Left ventricle myocardium inferior (tissue), 1 donor: Measurements from ENCODE around the gene PXDN. TPM values are rescaled to one million over a fixed set of nuclear protein-coding genes. Genes with fewer than 3 reads are reported as not detected.

Experiments
- DNase-seq: peaks from one replicate; pipeline ENCODE4 v3.0.0-alpha.2; 2020
- H3K27ac ChIP-seq: fragments of 200-600 bp; replicated peaks from 2 replicates; pipeline ENCODE4 v1.8.0; 2021
- H3K27me3 ChIP-seq: fragments of 200-600 bp; 2 replicates; pipeline ENCODE4 v1.8.0; 2021; ENCODE audit warnings: low read depth
- H3K36me3 ChIP-seq: fragments of 200-600 bp; 2 replicates; pipeline ENCODE4 v1.8.0; 2021
- H3K4me1 ChIP-seq: fragments of 200-600 bp; 2 replicates; pipeline ENCODE4 v1.8.0; 2021
- H3K4me3 ChIP-seq: fragments of 200-600 bp; 2 replicates; pipeline ENCODE4 v1.8.0; 2021; ENCODE audit warnings: mild to moderate bottlenecking, moderate library complexity
- H3K9me3 ChIP-seq: fragments of 200-600 bp; replicated peaks from 2 replicates; pipeline ENCODE4 v1.8.0; 2021
- intact Hi-C: fragments of 100-400 bp; cut with micrococcal nuclease; formaldehyde crosslinking; loops from one replicate; pipeline ENCODE4 v1.11.0; 2022
- total RNA-seq: library from RNA; stranded (reverse); fragmentation: NEBNext Ultra II Directional; extraction: Animal tissue kit (Norgen Biotek cat#: 25700); gene quantifications from one replicate; pipeline ENCODE4 v1.2.1, GENCODE V29; 2021
- TF ChIP-seq, protein P1 (sequence below): fragments of 200-600 bp; IDR thresholded peaks from 2 replicates; pipeline ENCODE4 v1.8.0; 2021; ENCODE audit warnings: antibody characterized with exemption, mild to moderate bottlenecking, borderline replicate concordance
- donor health status: DM: no; HTN: yes; CAD: no; lungs with severe emphysema.

The PXDN gene
- total RNA-seq, 1 donor from 2014 or later: 15.7 TPM

DNA sequence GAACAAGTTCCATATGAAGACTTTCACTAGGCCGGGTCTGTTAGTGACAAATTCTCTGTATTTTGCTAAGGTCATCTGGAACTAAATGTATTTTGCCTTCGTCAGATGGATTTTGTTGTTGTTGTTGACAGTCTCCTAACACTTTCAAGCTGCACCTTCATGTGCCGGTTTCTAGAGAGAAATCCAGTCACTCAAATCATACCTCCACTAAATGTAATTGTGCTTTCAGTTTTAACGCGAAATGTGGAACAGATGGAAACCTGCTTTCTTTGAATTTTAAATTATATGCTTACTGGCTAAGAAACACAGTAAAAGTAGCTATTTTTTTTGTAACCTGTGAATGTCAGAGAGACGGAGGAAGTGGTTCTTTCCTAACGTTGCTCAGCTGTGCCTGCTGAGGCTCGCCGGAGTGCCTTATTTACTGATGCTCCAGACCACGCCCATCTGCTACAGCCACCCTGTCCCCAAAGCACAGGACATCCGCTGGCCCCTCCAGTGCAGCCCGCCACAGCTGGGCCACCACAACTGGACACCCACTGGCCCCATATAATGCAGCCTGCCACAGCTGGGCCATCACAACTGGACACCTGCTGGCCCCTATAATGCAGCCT is 134.7 kb downstream of the PXDN start:
- TF ChIP-seq, protein P1, sequence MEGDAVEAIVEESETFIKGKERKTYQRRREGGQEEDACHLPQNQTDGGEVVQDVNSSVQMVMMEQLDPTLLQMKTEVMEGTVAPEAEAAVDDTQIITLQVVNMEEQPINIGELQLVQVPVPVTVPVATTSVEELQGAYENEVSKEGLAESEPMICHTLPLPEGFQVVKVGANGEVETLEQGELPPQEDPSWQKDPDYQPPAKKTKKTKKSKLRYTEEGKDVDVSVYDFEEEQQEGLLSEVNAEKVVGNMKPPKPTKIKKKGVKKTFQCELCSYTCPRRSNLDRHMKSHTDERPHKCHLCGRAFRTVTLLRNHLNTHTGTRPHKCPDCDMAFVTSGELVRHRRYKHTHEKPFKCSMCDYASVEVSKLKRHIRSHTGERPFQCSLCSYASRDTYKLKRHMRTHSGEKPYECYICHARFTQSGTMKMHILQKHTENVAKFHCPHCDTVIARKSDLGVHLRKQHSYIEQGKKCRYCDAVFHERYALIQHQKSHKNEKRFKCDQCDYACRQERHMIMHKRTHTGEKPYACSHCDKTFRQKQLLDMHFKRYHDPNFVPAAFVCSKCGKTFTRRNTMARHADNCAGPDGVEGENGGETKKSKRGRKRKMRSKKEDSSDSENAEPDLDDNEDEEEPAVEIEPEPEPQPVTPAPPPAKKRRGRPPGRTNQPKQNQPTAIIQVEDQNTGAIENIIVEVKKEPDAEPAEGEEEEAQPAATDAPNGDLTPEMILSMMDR: no peak
- no peaks in the 10 kb centered on the region for H3K9me3 ChIP-seq
- peaks cover 27% of the 10 kb centered on the region for H3K4me1 ChIP-seq
- H3K27ac ChIP-seq: no peak overlapping the region
- no peaks in the 10 kb centered on the region for H3K36me3 ChIP-seq
- peaks cover 13% of the 10 kb centered on the region for H3K27me3 ChIP-seq
- H3K4me3 ChIP-seq: no peak overlapping the region
- intact Hi-C loops: no loop called here
- DNase-seq: no peak

DNA sequence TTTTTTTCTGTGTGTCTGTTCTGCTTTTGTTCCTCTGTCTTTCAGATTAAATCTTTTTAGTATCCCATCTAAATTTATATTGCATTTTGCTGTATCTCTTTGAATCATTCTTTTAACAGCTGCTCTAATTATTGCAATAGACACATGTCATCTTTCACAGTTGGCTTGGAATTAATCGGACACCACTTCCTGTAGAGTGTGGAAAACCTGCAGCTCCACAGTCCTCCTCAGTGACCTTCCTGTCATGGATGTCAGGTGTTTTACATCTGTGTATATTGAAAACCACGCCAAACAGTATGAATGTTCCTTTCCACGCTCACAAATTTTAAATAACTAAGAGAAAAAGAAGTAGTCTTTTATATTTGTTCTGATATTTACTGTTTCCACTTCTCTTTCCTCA is 135.3 kb downstream of the PXDN start:
- Histone ChIP-seq H3K9me3 (no peaks in the 10 kb centered on the region), H3K27ac (no peak overlapping the region), H3K4me1 (peaks cover 30% of the 10 kb centered on the region), H3K36me3 (no peaks in the 10 kb centered on the region), H3K27me3 (peaks cover 13% of the 10 kb centered on the region), H3K4me3 (no peak overlapping the region)
- no peak for DNase-seq
- intact Hi-C loops: no loop called here
- TF ChIP-seq, protein P1: no peak

DNA sequence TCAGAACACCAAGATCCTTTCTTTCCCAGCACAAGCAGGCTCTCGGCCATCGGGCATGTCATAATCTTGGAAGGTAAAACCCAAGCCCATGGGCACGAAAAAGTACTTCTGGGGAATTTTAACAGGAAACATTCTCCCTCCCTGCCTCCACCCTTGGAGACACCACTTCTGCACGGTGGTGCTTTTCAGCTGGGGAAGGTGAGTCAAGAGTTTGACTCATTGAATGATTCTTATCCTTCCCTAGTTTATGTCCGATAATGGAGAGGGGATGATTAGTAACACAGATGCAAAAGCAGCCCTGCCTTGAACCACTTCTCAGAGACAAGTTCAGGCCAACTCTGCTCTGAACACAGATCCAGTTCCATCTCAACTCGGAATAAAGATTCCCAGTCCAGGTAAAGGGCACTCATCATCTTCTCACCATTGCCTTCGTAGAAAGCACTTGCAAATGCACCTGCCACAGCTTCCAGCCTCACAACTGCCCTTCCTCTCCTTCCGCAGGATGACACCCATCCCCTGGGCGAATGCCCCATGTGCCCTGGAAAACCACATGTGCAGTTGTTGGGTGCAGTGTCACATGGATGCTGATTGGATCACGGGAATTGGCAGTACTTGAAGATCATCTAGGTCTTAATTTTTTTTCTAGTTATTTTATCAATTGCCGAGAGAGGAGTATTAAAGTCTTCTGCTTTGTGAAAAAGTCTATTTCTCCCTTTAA is 136.2 kb downstream of the PXDN start:
- intact Hi-C loops: no loop called here
- Histone ChIP-seq H3K4me3 (no peak overlapping the region), H3K9me3 (no peaks in the 10 kb centered on the region), H3K4me1 (peaks cover 24% of the 10 kb centered on the region), H3K36me3 (no peaks in the 10 kb centered on the region), H3K27ac (peak overlapping the region; percentile 70), H3K27me3 (peaks cover 13% of the 10 kb centered on the region)
- TF ChIP-seq, protein P1: no peak
- DNase-seq: no peak

DNA sequence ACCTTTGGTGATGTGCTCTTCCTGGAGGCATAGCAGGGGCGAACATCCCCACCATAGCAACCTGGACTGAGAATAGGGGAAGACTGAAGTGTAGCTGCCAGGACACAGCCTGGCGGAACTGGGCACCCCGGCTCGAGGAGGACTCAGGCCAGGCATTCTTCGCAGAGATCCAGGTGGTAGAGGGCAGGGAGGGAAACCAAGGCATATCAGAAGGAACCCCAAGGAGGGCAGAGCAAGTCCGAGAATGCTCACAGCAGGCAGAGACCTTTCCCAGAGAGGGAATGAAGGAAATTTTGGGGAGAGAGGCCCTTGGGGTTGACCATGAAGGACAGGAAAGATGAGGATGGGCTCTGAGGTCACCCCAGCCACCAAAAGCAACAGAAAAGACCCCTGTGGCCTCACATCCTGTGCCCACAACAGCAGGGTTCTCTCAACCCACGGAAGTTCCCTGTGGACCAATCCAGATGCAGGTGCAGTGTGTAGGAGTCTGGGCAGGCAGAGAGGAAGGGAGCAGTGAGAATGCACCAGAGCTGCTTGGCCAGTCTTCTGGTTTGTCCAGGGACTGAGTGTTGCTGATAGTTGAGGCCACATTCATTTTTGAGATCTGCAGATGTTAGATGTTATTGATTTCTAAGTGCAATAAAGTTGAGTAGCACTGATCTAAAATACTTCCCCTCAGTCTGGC is 136.9 kb downstream of the PXDN start:
- Histone ChIP-seq H3K4me3 (no peak overlapping the region), H3K36me3 (no peaks in the 10 kb centered on the region), H3K9me3 (no peaks in the 10 kb centered on the region), H3K27me3 (peaks cover 20% of the 10 kb centered on the region), H3K4me1 (peaks cover 26% of the 10 kb centered on the region), H3K27ac (peak overlapping the region; percentile 70)
- DNase-seq: no peak
- intact Hi-C loops: no loop called here
- TF ChIP-seq, protein P1: no peak

DNA sequence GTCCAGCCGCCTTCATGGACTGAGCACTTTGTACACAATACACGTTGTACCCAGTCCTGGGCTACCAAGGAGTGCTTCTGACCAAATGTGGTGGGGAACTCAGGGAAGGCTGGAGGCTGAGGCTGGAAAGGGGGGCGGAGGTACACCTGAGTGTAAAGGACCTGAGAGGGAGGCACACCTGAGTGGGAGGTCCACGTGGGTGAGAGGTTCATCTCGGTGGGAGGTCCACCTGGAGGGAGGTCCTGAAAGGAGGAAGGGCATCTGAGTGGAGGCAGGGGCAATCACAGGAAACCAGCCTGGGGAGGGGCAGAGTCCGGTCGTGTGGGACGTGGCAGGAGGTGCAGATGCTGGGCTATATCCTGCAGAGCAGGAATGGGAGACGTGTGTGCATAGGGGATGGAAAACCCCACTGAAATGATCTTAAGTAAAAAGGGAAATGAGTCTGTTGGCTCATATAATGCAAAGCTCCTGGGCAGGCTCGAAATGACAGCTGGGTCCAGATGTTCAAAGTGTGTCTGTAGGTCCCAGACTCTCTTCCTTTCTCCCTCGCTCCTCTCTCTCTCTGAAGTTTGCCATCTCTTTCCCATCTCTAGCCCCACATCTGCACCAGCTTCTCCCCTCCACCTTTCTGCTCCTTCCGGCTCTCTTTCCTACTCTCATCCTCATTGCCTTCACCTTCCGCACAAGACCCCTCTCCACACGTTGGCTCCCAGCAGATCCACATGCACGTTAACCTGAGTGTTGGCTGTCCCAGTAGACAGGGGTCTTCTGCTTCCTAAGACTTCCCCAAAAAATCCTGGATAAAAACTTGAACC is 137.7 kb downstream of the PXDN start:
- Histone ChIP-seq H3K4me1 (peaks cover 33% of the 10 kb centered on the region), H3K27me3 (peaks cover 25% of the 10 kb centered on the region), H3K27ac (peak overlapping the region; percentile 70), H3K36me3 (no peaks in the 10 kb centered on the region), H3K9me3 (no peaks in the 10 kb centered on the region), H3K4me3 (no peak overlapping the region)
- intact Hi-C loops: no loop called here
- no peak for DNase-seq
- TF ChIP-seq, protein P1: no peak
